Measurements from ENCODE around the gene PRM1. TPM values are rescaled to one million over a fixed set of nuclear protein-coding genes. Genes with fewer than 3 reads are reported as not detected.

The PRM1 gene
- total and polyA plus RNA-seq, 2 of the 13 experiments (the other 11 are each of a cell fraction or from before 2014, with no cell fraction given): not detected

DNA sequence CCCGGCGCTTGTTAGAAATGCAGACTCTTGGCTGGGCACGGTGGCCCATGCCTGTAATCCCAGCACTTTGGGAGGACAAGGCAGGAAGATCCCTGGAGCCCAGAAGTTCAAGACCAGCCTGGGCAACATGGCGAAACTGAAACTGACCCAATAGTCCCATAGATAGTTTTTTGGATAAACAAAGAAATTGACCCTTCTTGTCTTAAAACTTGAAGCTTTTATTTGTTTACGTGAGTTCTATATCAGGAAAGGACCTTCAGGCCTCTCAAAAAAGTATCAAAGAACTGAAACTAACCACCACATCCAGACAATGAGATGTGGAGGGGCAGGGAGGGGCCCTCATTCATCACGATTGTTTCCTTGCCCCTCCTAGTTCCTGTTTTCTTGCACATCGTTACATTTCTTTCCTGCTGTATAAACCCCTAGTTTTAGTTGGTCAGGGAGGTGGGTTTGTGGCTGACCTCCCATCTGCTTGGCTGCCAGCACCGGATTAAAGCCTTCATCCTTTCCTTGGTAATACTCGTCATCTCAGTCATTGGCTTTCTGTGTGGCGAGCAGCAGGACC is 29.9 kb upstream of the PRM1 start (continued):
- 0 out of 2 replicates have a peak, but pooled peaks have one; percentile 59 for TF ChIP-seq ZBTB8A (CRISPR knock-in tag; IDR thresholded peaks at IDR 0.05; ENCODE audit: borderline replicate concordance, low read depth)
- peak; percentile 51; the same call in 1 of the 2 replicates for TF ChIP-seq SOX5 (CRISPR knock-in tag; IDR thresholded peaks at IDR 0.05; ENCODE audit: borderline replicate concordance)
- TF ChIP-seq ZNF598 (CRISPR knock-in tag; IDR thresholded peaks at IDR 0.05; ENCODE audit: borderline replicate concordance): 0 out of 2 replicates have a peak, but pooled peaks have one; percentile 11
- TF ChIP-seq CAMTA2 (CRISPR knock-in tag; IDR thresholded peaks at IDR 0.05; ENCODE audit: borderline replicate concordance): 0 out of 2 replicates have a peak, but pooled peaks have one; percentile 48
- TF ChIP-seq, protein P1, sequence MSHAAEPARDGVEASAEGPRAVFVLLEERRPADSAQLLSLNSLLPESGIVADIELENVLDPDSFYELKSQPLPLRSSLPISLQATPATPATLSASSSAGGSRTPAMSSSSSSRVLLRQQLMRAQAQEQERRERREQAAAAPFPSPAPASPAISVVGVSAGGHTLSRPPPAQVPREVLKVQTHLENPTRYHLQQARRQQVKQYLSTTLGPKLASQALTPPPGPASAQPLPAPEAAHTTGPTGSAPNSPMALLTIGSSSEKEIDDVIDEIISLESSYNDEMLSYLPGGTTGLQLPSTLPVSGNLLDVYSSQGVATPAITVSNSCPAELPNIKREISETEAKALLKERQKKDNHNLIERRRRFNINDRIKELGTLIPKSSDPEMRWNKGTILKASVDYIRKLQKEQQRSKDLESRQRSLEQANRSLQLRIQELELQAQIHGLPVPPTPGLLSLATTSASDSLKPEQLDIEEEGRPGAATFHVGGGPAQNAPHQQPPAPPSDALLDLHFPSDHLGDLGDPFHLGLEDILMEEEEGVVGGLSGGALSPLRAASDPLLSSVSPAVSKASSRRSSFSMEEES (CRISPR knock-in tag; IDR thresholded peaks at IDR 0.05): 0 out of 2 replicates have a peak, but pooled peaks have one; percentile 17
- TF ChIP-seq, protein P2, sequence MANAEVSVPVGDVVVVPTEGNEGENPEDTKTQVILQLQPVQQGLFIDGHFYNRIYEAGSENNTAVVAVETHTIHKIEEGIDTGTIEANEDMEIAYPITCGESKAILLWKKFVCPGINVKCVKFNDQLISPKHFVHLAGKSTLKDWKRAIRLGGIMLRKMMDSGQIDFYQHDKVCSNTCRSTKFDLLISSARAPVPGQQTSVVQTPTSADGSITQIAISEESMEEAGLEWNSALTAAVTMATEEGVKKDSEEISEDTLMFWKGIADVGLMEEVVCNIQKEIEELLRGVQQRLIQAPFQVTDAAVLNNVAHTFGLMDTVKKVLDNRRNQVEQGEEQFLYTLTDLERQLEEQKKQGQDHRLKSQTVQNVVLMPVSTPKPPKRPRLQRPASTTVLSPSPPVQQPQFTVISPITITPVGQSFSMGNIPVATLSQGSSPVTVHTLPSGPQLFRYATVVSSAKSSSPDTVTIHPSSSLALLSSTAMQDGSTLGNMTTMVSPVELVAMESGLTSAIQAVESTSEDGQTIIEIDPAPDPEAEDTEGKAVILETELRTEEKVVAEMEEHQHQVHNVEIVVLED (CRISPR knock-in tag; IDR thresholded peaks at IDR 0.05; ENCODE audit: borderline replicate concordance): no peak
- 0 out of 2 replicates have a peak, but pooled peaks have one; percentile 6 for TF ChIP-seq ZFX (CRISPR knock-in tag; IDR thresholded peaks at IDR 0.05; ENCODE audit: low read depth)
- TF ChIP-seq SOX13 (IDR thresholded peaks at IDR 0.05): no peak
- peak in 1 of 2 experiments; percentile 23; a peak in 1 of 4 replicates for TF ChIP-seq SOX13 (CRISPR knock-in tag; conservative IDR thresholded peaks at IDR 0.05 in 1 of 2, IDR thresholded peaks at IDR 0.05 in 1 of 2)
- TF ChIP-seq, protein P3, sequence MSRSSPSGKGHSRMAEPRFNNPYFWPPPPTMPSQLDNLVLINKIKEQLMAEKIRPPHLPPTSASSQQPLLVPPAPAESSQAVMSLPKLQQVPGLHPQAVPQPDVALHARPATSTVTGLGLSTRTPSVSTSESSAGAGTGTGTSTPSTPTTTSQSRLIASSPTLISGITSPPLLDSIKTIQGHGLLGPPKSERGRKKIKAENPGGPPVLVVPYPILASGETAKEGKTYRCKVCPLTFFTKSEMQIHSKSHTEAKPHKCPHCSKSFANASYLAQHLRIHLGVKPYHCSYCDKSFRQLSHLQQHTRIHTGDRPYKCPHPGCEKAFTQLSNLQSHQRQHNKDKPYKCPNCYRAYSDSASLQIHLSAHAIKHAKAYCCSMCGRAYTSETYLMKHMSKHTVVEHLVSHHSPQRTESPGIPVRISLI (CRISPR knock-in tag; IDR thresholded peaks at IDR 0.05; ENCODE audit: borderline replicate concordance): 0 out of 2 replicates have a peak, but pooled peaks have one; percentile 6
- no peak for TF ChIP-seq SAFB2 (CRISPR knock-in tag; IDR thresholded peaks at IDR 0.05; ENCODE audit: borderline replicate concordance, low read depth)
- 0 out of 2 replicates have a peak, but pooled peaks have one; percentile 17 for TF ChIP-seq MYC (CRISPR knock-in tag; IDR thresholded peaks at IDR 0.05; ENCODE audit: borderline replicate concordance)
- TF ChIP-seq ZNF713 (CRISPR knock-in tag; IDR thresholded peaks at IDR 0.05): 0 out of 2 replicates have a peak, but pooled peaks have one; percentile 30
- TF ChIP-seq, protein P4, sequence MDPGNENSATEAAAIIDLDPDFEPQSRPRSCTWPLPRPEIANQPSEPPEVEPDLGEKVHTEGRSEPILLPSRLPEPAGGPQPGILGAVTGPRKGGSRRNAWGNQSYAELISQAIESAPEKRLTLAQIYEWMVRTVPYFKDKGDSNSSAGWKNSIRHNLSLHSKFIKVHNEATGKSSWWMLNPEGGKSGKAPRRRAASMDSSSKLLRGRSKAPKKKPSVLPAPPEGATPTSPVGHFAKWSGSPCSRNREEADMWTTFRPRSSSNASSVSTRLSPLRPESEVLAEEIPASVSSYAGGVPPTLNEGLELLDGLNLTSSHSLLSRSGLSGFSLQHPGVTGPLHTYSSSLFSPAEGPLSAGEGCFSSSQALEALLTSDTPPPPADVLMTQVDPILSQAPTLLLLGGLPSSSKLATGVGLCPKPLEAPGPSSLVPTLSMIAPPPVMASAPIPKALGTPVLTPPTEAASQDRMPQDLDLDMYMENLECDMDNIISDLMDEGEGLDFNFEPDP (CRISPR knock-in tag; conservative IDR thresholded peaks at IDR 0.05): no peak
- 0 out of 2 replicates have a peak, but pooled peaks have one; percentile 15 for TF ChIP-seq KDM5B (CRISPR knock-in tag; IDR thresholded peaks at IDR 0.05; ENCODE audit: borderline replicate concordance)
- TF ChIP-seq ZIK1 (CRISPR knock-in tag; IDR thresholded peaks at IDR 0.05; ENCODE audit: borderline replicate concordance, low read depth): 0 out of 2 replicates have a peak, but pooled peaks have one; percentile 9
